Endothelial cell of umbilical vein (primary cell): ENCODE results near the gene PON3. TPM values are rescaled to one million over a fixed set of nuclear protein-coding genes. Genes with fewer than 3 reads are reported as not detected.

Source experiments
- BruUV-seq: library from RNA; stranded (reverse); fragments of 400-500 nt; replicated peaks from 2 replicates; lab custom pipeline; 2021; lab: Mats Ljungman, UMichigan
- CTCF ChIA-PET: fragments of 300-600, 350-600 bp; sonication (Branson Sonifier 250); formaldehyde crosslinking; loops from one replicate; lab custom pipeline; 2021; ENCODE audit warnings: antibody characterized with exemption, inconsistent platforms; lab: Charles Lee
- POLR2A ChIA-PET: fragments of 300-600, 350-600 bp; sonication (Branson Sonifier 250); formaldehyde crosslinking; loops from one replicate; lab custom pipeline; 2021; ENCODE audit warnings: antibody characterized with exemption, inconsistent platforms; lab: Charles Lee
- DNase-seq: peaks from one replicate; pipeline ENCODE4 v3.0.0-alpha.2; 2011; ENCODE audit warnings: low read depth, low spot score
- FAIRE-seq: peaks from 2 replicates; lab custom pipeline; 2011; peaks lifted over from hg19 to GRCh38; lab: Jason Lieb, UNC
- H2AFZ ChIP-seq: 2 replicates; pipeline ENCODE4 v1.6.0; 2012; ENCODE audit warnings: low read depth, low read length, control low read depth, inconsistent platforms
- H3K27ac ChIP-seq: 2 replicates; pipeline ENCODE4 v1.5.1; 2011; ENCODE audit warnings: low read depth, mild to moderate bottlenecking, control low read depth, low read length, moderate library complexity; ENCODE audit not compliant: insufficient read depth
- H3K27me3 ChIP-seq, 2 experiments: 2 replicates each; pipeline versions ENCODE4 v1.6.0 to v1.6.1; 2011; ENCODE audit warnings: low read length in 2 of 2, mixed read lengths in 1 of 2; ENCODE audit not compliant: control insufficient read depth in 2 of 2, insufficient read depth in 2 of 2
- H3K36me3 ChIP-seq, 2 experiments: 2 replicates in 1 of 2; 3 replicates in 1 of 2; pipeline ENCODE4 v1.5.1; 2011; ENCODE audit warnings: low read length in 2 of 2, mild to moderate bottlenecking in 1 of 2, moderate library complexity in 1 of 2; ENCODE audit not compliant: control insufficient read depth in 2 of 2, insufficient read depth in 2 of 2; ENCODE audit errors: extremely low read depth in 1 of 2
- H3K4me1 ChIP-seq: 3 replicates; pipeline ENCODE4 v1.5.1; 2011; ENCODE audit warnings: mild to moderate bottlenecking, low read length; ENCODE audit not compliant: control insufficient read depth, insufficient read depth; ENCODE audit errors: extremely low read depth
- H3K4me2 ChIP-seq: 2 replicates; pipeline ENCODE4 v1.6.1; 2011; ENCODE audit warnings: low read length, control low read depth, mixed read lengths; ENCODE audit not compliant: insufficient read depth
- H3K4me3 ChIP-seq, 3 experiments: fragments of 200-600 bp in 1 of 3; sonication (generic), shearing (Covaris generic) in 1 of 3; replicated peaks in 1 of 3; 2 replicates each; pipeline ENCODE4 v1.5.1; 2011 to 2016; ENCODE audit warnings: control low read depth in 3 of 3, low read length in 3 of 3, mild to moderate bottlenecking in 2 of 3, inconsistent platforms in 1 of 3, low read depth in 1 of 3, moderate library complexity in 1 of 3; ENCODE audit not compliant: insufficient read depth in 1 of 3
- H3K79me2 ChIP-seq: 2 replicates; pipeline ENCODE4 v1.6.0; 2012; ENCODE audit warnings: low read length, inconsistent platforms; ENCODE audit not compliant: control insufficient read depth, insufficient read depth
- H3K9ac ChIP-seq: replicated peaks from 2 replicates; pipeline ENCODE3; 2011; ENCODE audit warnings: low read length, control low read depth; ENCODE audit not compliant: insufficient read depth; ENCODE audit errors: extremely low read depth
- H3K9me1 ChIP-seq: replicated peaks from 3 replicates; pipeline ENCODE4 v1.6.0; 2011; ENCODE audit warnings: mild to moderate bottlenecking, low read length; ENCODE audit not compliant: control insufficient read depth, insufficient read depth; ENCODE audit errors: extremely low read depth
- H3K9me3 ChIP-seq: replicated peaks from 2 replicates; pipeline ENCODE4 v1.5.1; 2012; ENCODE audit warnings: low read length, inconsistent platforms; ENCODE audit not compliant: control insufficient read depth, insufficient read depth
- H4K20me1 ChIP-seq: replicated peaks from 2 replicates; pipeline ENCODE3; 2011; ENCODE audit warnings: mild to moderate bottlenecking, low read length; ENCODE audit not compliant: control insufficient read depth, insufficient read depth; ENCODE audit errors: extremely low read depth
- CTCF ChIP-seq, 2 donors: IDR thresholded peaks; 1 replicate in 1 of 2; 2 replicates in 1 of 2; pipeline ENCODE4 v1.5.1; 2011; ENCODE audit warnings: low read length in 2 of 2, mild to moderate bottlenecking in 2 of 2, moderate library complexity in 2 of 2, control low read depth in 1 of 2, inconsistent platforms in 1 of 2, low read depth in 1 of 2; ENCODE audit not compliant: insufficient read depth in 1 of 2; ENCODE audit errors: extremely low read depth in 1 of 2
- EZH2 ChIP-seq: IDR thresholded peaks from 2 replicates; pipeline ENCODE4 v1.6.1; 2012; ENCODE audit warnings: borderline replicate concordance, low read depth, mild to moderate bottlenecking, moderate library complexity, low read length, inconsistent platforms; ENCODE audit not compliant: severe bottlenecking
- FOS ChIP-seq: IDR thresholded peaks from 2 replicates; pipeline ENCODE4 v1.6.1; 2011; ENCODE audit warnings: mild to moderate bottlenecking, low read length, moderate library complexity, borderline replicate concordance; ENCODE audit not compliant: insufficient read depth
- GATA2 ChIP-seq: IDR thresholded peaks from 2 replicates; pipeline ENCODE4 v1.7.0; 2011; ENCODE audit warnings: low read depth, mild to moderate bottlenecking, moderate library complexity, mixed read lengths, low read length; ENCODE audit not compliant: insufficient read length, insufficient read depth
- JUN ChIP-seq: IDR thresholded peaks from 2 replicates; pipeline ENCODE4 v1.6.1; 2011; ENCODE audit warnings: borderline replicate concordance, low read depth; ENCODE audit not compliant: insufficient read length, insufficient read depth
- MAX ChIP-seq: IDR thresholded peaks from 2 replicates; pipeline ENCODE4 v1.6.1; 2011; ENCODE audit not compliant: insufficient read depth, insufficient read length
- MYC ChIP-seq: IDR thresholded peaks from one replicate; pipeline ENCODE4 v1.6.1; 2011; ENCODE audit warnings: mild to moderate bottlenecking, low read depth, low read length
- POLR2A ChIP-seq: IDR thresholded peaks from 2 replicates; pipeline ENCODE4 v1.6.1; 2012; ENCODE audit warnings: low read depth, mild to moderate bottlenecking, control low read depth, low read length
- POLR2AphosphoS5 ChIP-seq: IDR thresholded peaks from 2 replicates; pipeline ENCODE4 v1.6.1; 2012; ENCODE audit warnings: low read depth, mild to moderate bottlenecking, control low read depth, low read length, moderate library complexity; ENCODE audit not compliant: insufficient read depth
- dilution Hi-C: fragments of 300-500 bp; cut with MboI; formaldehyde crosslinking; loops from one replicate; pipeline ENCODE4 v1.15.0; 2019; ENCODE audit warnings: low sequenced_read_pairs; ENCODE audit not compliant: extremely low pct_ligation_motif_present
- intact Hi-C: fragments of 100-400 bp; cut with micrococcal nuclease; formaldehyde crosslinking; loops from one replicate; pipeline ENCODE4 v1.10.0; 2022
- polyA plus RNA-seq, 4 experiments: library from polyadenylated mRNA; depleted of rRNA in 3 of 4; stranded (reverse) in 3 of 4; unstranded in 1 of 4; fragments of >200 nt; gene quantifications; 2 replicates each; pipeline versions ENCODE4 v1.2.1 to v1.2.3, GENCODE V29; 2011 to 2012; ENCODE audit warnings: missing spikeins in 1 of 4
- total RNA-seq: library from RNA; stranded (reverse); gene quantifications from 2 replicates; pipeline ENCODE4 v1.2.3, GENCODE V29; 2021

PON3 gene
- total and polyA plus RNA-seq, 2 donors (not counting 3 experiments of a cell fraction or from before 2014, with no cell fraction given), result 0.83 to 3.4 TPM

DNA sequence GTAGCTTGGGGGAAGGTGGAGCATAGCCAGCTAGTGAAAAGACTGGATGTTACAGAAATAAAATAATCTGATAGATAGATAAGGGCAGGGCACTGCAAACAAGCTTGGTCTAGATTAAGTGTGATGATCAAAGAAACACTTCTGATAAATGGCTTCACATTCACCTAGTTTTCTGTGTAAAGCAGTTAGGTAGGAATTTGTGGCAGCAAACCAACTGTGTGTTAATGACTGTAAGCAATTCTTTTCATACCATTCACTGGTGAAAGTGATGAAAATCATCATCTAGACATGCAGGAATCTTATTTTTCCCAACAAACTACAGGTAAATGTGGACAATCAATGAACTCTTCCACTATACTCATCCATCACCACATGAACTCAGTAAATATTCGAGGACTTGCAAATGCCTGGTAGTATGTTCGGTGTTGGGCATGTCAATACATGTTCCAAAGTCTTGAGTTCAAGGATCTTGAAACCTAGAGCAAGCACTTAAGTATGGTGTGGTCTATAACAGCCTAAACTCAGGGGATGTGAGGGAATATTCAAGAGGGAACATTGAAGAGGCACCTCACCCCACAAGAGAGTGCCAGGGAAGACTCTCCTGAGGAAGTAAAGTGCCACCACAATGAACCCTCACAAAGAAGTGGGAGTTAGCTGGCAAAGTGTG lies 20.5 kb downstream of the PON3 start:
- no peaks in the 10 kb centered on the region for H3K4me1 ChIP-seq
- BruUV-seq, result no TSS peak
- no peaks in the 10 kb centered on the region for H3K9me3 ChIP-seq
- FAIRE-seq, result no peak
- DNase-seq, result no peak
- H3K9me1 ChIP-seq, result no peaks in the 10 kb centered on the region
- H3K4me3 ChIP-seq, result no peak overlapping the region
- H3K4me2 ChIP-seq, result no peak overlapping the region
- intact Hi-C loops, result no loop called here
- ChIA-PET POLR2A (no interaction called here), CTCF (no interaction called here)
- no peak overlapping the region for H3K9ac ChIP-seq
- no peaks in the 10 kb centered on the region for H3K27me3 ChIP-seq
- no peaks in the 10 kb centered on the region for H3K36me3 ChIP-seq
- TF ChIP-seq EZH2, result no peak
- H4K20me1 ChIP-seq, result no peaks in the 10 kb centered on the region
- no peak overlapping the region for H2AFZ ChIP-seq
- dilution Hi-C loops, result no loop called here
- no peaks in the 10 kb centered on the region for H3K79me2 ChIP-seq
- no peak overlapping the region for H3K27ac ChIP-seq

DNA sequence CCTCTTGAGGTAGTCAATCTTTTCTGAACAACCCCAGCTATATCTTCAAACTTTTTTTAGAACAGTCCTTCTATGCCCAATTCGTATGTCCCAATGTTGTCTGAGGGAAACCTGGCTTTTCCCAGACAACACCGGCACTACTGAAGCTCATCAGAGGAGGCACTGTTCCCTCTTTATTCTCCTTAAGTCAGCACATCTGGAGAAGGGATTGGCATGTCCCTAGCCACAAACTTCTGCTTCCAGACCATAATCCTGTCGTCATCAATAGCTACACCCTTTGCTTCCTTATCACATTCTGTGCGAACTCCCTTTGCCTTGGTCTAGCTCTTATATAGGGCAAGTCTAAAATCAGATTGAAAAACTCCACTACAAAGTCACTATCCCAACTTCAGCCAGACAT lies 22.9 kb downstream of the PON3 start:
- no peaks in the 10 kb centered on the region for H3K36me3 ChIP-seq
- CTCF ChIA-PET, result no interaction called here

More for the DNA sequence above, 22.9 kb downstream of the PON3 start:
- BruUV-seq, result no TSS peak
- Histone ChIP-seq H3K9ac (no peak overlapping the region), H3K4me3 (no peak overlapping the region), H2AFZ (no peak overlapping the region), H3K9me3 (no peaks in the 10 kb centered on the region), H3K9me1 (no peaks in the 10 kb centered on the region), H4K20me1 (no peaks in the 10 kb centered on the region), H3K4me2 (no peak overlapping the region), H3K4me1 (no peaks in the 10 kb centered on the region), H3K79me2 (no peaks in the 10 kb centered on the region), H3K27ac (no peak overlapping the region), H3K27me3 (no peaks in the 10 kb centered on the region)
- TF ChIP-seq JUN, result no peak
- no peak for TF ChIP-seq MYC
- TF ChIP-seq EZH2, result no peak
- no peak for TF ChIP-seq CTCF (IDR thresholded peaks at IDR 0.05; ENCODE audit: extremely low read depth in 1 of 2, insufficient read depth in 1 of 2, low read depth in 1 of 2, low read length in 2 of 2)
- no peak for TF ChIP-seq MAX
- no peak for TF ChIP-seq POLR2A
- TF ChIP-seq FOS, result no peak
- TF ChIP-seq POLR2AphosphoS5, result no peak
- TF ChIP-seq GATA2, result no peak
- intact Hi-C loops, result no loop called here
- no peak for FAIRE-seq
- no peak for DNase-seq
- POLR2A ChIA-PET, result no interaction called here
- dilution Hi-C loops, result no loop called here
